ENCODE results near the gene C11orf91.

- TF ChIP-seq, protein P1, sequence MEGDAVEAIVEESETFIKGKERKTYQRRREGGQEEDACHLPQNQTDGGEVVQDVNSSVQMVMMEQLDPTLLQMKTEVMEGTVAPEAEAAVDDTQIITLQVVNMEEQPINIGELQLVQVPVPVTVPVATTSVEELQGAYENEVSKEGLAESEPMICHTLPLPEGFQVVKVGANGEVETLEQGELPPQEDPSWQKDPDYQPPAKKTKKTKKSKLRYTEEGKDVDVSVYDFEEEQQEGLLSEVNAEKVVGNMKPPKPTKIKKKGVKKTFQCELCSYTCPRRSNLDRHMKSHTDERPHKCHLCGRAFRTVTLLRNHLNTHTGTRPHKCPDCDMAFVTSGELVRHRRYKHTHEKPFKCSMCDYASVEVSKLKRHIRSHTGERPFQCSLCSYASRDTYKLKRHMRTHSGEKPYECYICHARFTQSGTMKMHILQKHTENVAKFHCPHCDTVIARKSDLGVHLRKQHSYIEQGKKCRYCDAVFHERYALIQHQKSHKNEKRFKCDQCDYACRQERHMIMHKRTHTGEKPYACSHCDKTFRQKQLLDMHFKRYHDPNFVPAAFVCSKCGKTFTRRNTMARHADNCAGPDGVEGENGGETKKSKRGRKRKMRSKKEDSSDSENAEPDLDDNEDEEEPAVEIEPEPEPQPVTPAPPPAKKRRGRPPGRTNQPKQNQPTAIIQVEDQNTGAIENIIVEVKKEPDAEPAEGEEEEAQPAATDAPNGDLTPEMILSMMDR (IDR thresholded peaks at IDR 0.05; ENCODE audit: low read depth, low read length) = no peak
- TF ChIP-seq EZH2phosphoT487 (IDR thresholded peaks at IDR 0.05; ENCODE audit: low read depth) = no peak
Observed at GRCh38 chr11:33654594-33654993, 46.0 kb downstream of the C11orf91 start.
